Measurements from ENCODE around the gene FOXC2.
A peak's percentile ranks its signal among the peaks of the same experiment; 100 is the strongest.

The FOXC2 gene

DNA sequence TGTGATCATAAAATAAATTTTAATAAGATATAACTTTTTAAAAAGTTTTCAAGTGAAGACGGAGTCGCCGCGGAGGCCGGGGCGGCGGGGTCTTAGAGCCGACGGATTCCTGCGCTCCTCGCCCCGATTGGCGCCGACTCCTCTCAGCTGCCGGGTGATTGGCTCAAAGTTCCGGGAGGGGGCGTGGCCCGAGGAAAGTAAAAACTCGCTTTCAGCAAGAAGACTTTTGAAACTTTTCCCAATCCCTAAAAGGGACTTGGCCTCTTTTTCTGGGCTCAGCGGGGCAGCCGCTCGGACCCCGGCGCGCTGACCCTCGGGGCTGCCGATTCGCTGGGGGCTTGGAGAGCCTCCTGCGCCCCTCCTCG, at the start of gene FOXC2:
FOXC2 (plus strand) TSS at position 229 of the 365 bp plus-strand sequence. CDS start 507 bp downstream, outside the sequence.
- H3K27ac ChIP-seq (ENCODE audit: low read depth, low read length), result no peak within 1 kb of the TSS

GRCh38 chr16:86517033-86517432, 49.6 kb upstream of the FOXC2 start:
- H3K4me3 ChIP-seq (ENCODE audit: low read depth in 1 of 2, low read length in 2 of 2), result peak overlapping the region; percentile 69 to 93
- peaks cover 0 to 4% of the 10 kb centered on the region in 2 donors for H3K27me3 ChIP-seq (ENCODE audit: control insufficient read depth in 1 of 2, insufficient read depth in 2 of 2, low read length in 2 of 2)
- peak overlapping the region; percentile 97 for H3K27ac ChIP-seq (ENCODE audit: low read depth, low read length)

More for the DNA sequence above, at the start of gene FOXC2:
- H3K4me1 ChIP-seq (ENCODE audit: insufficient read depth, low read length), result peaks cover 10% of the 10 kb centered on the region
- no peak within 1 kb of the TSS for H3K9ac ChIP-seq (ENCODE audit: low read length)
- peaks cover 60 to 68% of the 10 kb centered on the region in 2 donors for H3K27me3 ChIP-seq (ENCODE audit: control insufficient read depth in 1 of 2, insufficient read depth in 2 of 2, low read length in 2 of 2)
- no peaks in the 10 kb centered on the region for H3K36me3 ChIP-seq (ENCODE audit: insufficient read depth, low read length)
- no peak within 1 kb of the TSS for H3K4me3 ChIP-seq (ENCODE audit: low read depth in 1 of 2, low read length in 2 of 2)
- H3K9me3 ChIP-seq (ENCODE audit: low read length), result no peaks in the 10 kb centered on the region

DNA sequence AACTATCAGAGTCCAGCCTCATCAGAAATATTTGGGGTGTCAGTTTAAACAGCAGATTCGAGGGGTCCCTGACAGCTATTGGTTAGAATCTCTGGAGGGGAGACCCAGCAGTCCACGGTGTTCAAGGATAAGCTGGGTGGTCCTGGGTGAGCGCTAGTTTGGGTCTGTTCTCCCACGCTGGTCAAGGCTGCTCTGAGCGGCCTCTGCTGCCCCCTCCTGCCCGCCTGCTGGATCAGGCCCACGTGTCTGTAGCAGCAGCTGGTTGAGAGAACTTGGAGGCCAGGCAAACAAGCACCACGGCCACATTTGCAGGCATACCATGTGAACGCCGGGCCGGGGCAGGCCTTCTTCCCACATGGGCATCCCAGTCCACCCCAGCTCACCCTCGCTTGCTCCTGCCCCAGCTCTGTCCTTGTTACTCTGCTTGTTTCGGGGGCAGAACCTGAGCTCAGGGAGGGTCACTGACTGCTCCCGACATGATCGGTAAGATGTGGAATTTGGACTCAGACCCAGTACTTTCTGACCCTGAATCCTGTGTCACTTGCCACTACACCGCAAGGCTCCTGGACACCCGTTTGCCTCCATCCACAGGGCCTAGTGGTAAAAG, 48.9 kb upstream of the FOXC2 start:
- Histone ChIP-seq H3K4me1 (ENCODE audit: insufficient read depth, low read length) (peaks cover 34% of the 10 kb centered on the region), H3K27me3 (ENCODE audit: control insufficient read depth in 1 of 2, insufficient read depth in 2 of 2, low read length in 2 of 2) (peaks cover 0 to 4% of the 10 kb centered on the region in 2 donors), H3K36me3 (ENCODE audit: insufficient read depth, low read length) (peaks cover 14% of the 10 kb centered on the region), H3K4me3 (ENCODE audit: low read depth in 1 of 2, low read length in 2 of 2) (peak overlapping the region; percentile 69 to 93), H3K27ac (ENCODE audit: low read depth, low read length) (peak overlapping the region; percentile 97), H3K9me3 (ENCODE audit: low read length) (no peaks in the 10 kb centered on the region), H3K9ac (ENCODE audit: low read length) (peak overlapping the region; percentile 85)

More at GRCh38 chr16:86517033-86517432, 49.6 kb upstream of the FOXC2 start:
- Histone ChIP-seq H3K9me3 (ENCODE audit: low read length) (no peaks in the 10 kb centered on the region), H3K4me1 (ENCODE audit: insufficient read depth, low read length) (peaks cover 34% of the 10 kb centered on the region), H3K9ac (ENCODE audit: low read length) (peak overlapping the region; percentile 85), H3K36me3 (ENCODE audit: insufficient read depth, low read length) (peaks cover 17% of the 10 kb centered on the region)

- Histone ChIP-seq H3K4me1 (ENCODE audit: insufficient read depth, low read length) (peaks cover 34% of the 10 kb centered on the region), H3K9ac (ENCODE audit: low read length) (peak overlapping the region; percentile 13), H3K36me3 (ENCODE audit: insufficient read depth, low read length) (peaks cover 4% of the 10 kb centered on the region), H3K27me3 (ENCODE audit: control insufficient read depth in 1 of 2, insufficient read depth in 2 of 2, low read length in 2 of 2) (peaks cover 0 to 4% of the 10 kb centered on the region in 2 donors), H3K9me3 (ENCODE audit: low read length) (no peaks in the 10 kb centered on the region), H3K4me3 (ENCODE audit: low read depth in 1 of 2, low read length in 2 of 2) (peak overlapping the region in 1 of 2 donors; percentile 45), H3K27ac (ENCODE audit: low read depth, low read length) (no peak overlapping the region)
Measured at GRCh38 chr16:86519007-86519648, 47.5 kb upstream of the FOXC2 start.

GRCh38 chr16:86519649-86520316, 46.8 kb upstream of the FOXC2 start:
- H3K27ac ChIP-seq (ENCODE audit: low read depth, low read length), result peak overlapping the region; percentile 54
- H3K36me3 ChIP-seq (ENCODE audit: insufficient read depth, low read length), result peaks cover 4% of the 10 kb centered on the region
- H3K4me1 ChIP-seq (ENCODE audit: insufficient read depth, low read length), result peaks cover 34% of the 10 kb centered on the region
- peaks cover 0 to 4% of the 10 kb centered on the region in 2 donors for H3K27me3 ChIP-seq (ENCODE audit: control insufficient read depth in 1 of 2, insufficient read depth in 2 of 2, low read length in 2 of 2)
- H3K4me3 ChIP-seq (ENCODE audit: low read depth in 1 of 2, low read length in 2 of 2), result peak overlapping the region in 1 of 2 donors; percentile 45
- peak overlapping the region; percentile 13 for H3K9ac ChIP-seq (ENCODE audit: low read length)
- H3K9me3 ChIP-seq (ENCODE audit: low read length), result no peaks in the 10 kb centered on the region

DNA sequence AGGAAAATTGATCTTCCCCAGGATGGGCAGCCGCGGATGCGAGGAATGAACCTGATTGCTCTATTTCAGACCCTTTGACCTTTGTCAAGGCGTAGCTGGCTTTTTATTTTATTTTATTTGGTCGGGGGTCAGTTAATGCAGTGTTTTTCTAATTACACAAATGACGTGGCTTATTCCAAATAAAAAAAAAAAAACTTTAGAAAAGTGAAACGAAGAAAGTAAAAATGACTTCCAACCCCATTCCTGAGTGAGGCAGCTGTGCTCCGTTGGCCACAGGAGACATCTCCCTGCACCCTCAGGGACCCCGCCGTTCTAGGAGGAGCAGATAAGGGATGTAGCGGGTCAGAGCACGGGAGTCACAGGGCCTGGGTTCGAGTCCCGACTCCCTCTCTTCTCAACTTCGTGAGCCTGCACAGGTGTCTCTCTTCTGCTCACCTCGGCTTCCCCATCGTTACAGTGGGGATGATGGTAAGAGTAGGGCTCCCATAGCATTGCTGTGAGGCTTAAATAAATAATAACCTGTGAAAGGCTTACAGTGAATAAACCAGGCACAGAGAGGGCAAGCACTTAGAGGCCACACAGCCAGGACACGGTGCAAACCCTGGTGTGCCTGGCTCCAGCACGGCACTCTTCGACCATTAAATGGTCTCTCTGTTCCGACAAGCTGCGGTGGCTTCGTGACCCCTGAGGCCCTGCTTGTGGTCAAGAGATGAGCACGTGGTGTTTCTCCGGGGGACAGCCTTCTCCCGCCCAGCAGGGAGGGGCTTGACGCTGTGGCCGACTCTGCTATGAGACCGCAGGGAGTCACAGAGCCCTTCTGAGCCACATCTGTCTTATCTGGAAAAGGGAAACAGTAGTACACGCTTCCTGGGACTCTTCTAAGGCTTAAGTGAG, 46.1 kb upstream of the FOXC2 start:
- Histone ChIP-seq H3K9me3 (ENCODE audit: low read length) (no peaks in the 10 kb centered on the region), H3K4me3 (ENCODE audit: low read depth in 1 of 2, low read length in 2 of 2) (peak overlapping the region in 1 of 2 donors; percentile 45), H3K9ac (ENCODE audit: low read length) (no peak overlapping the region), H3K36me3 (ENCODE audit: insufficient read depth, low read length) (no peaks in the 10 kb centered on the region), H3K4me1 (ENCODE audit: insufficient read depth, low read length) (peaks cover 34% of the 10 kb centered on the region), H3K27me3 (ENCODE audit: control insufficient read depth in 1 of 2, insufficient read depth in 2 of 2, low read length in 2 of 2) (peaks cover 0 to 4% of the 10 kb centered on the region in 2 donors), H3K27ac (ENCODE audit: low read depth, low read length) (no peak overlapping the region)

- H3K9me3 ChIP-seq (ENCODE audit: low read length), result no peaks in the 10 kb centered on the region
- H3K4me1 ChIP-seq (ENCODE audit: insufficient read depth, low read length), result peaks cover 34% of the 10 kb centered on the region
- no peak overlapping the region for H3K27ac ChIP-seq (ENCODE audit: low read depth, low read length)
- H3K27me3 ChIP-seq (ENCODE audit: control insufficient read depth in 1 of 2, insufficient read depth in 2 of 2, low read length in 2 of 2), result peaks cover 0 to 4% of the 10 kb centered on the region in 2 donors
- H3K9ac ChIP-seq (ENCODE audit: low read length), result no peak overlapping the region
- no peak overlapping the region for H3K4me3 ChIP-seq (ENCODE audit: low read depth in 1 of 2, low read length in 2 of 2)
- no peaks in the 10 kb centered on the region for H3K36me3 ChIP-seq (ENCODE audit: insufficient read depth, low read length)
Measured at GRCh38 chr16:86521236-86522197, 45.1 kb upstream of the FOXC2 start.

DNA sequence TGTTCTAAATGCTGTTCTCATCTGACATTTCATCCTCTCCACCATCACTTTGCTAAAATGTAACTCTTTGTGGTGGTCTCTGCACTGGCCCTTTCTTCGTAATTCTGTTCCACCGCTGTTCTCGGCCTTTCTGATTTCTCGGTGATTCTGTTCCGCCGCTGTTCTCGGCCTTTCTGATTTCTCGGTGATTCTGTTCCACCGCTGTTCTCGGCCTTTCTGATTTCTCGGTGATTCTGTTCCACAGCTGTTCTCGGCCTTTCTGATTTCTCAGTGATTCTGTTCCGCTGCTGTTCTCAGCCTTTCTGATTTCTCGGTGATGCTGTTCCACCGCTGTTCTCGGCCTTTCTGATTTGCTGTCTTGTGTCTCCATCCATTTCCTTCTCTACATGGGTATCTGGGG, 44.0 kb upstream of the FOXC2 start:
- Histone ChIP-seq H3K9me3 (ENCODE audit: low read length) (no peaks in the 10 kb centered on the region), H3K27ac (ENCODE audit: low read depth, low read length) (no peak overlapping the region), H3K27me3 (ENCODE audit: control insufficient read depth in 1 of 2, insufficient read depth in 2 of 2, low read length in 2 of 2) (no peaks in the 10 kb centered on the region), H3K36me3 (ENCODE audit: insufficient read depth, low read length) (no peaks in the 10 kb centered on the region), H3K4me3 (ENCODE audit: low read depth in 1 of 2, low read length in 2 of 2) (no peak overlapping the region), H3K4me1 (ENCODE audit: insufficient read depth, low read length) (peaks cover 25% of the 10 kb centered on the region), H3K9ac (ENCODE audit: low read length) (no peak overlapping the region)

GRCh38 chr16:86523166-86523740, 43.4 kb upstream of the FOXC2 start:
- Histone ChIP-seq H3K36me3 (ENCODE audit: insufficient read depth, low read length) (no peaks in the 10 kb centered on the region), H3K27me3 (ENCODE audit: control insufficient read depth in 1 of 2, insufficient read depth in 2 of 2, low read length in 2 of 2) (no peaks in the 10 kb centered on the region), H3K9me3 (ENCODE audit: low read length) (no peaks in the 10 kb centered on the region), H3K9ac (ENCODE audit: low read length) (no peak overlapping the region), H3K27ac (ENCODE audit: low read depth, low read length) (no peak overlapping the region), H3K4me3 (ENCODE audit: low read depth in 1 of 2, low read length in 2 of 2) (no peak overlapping the region), H3K4me1 (ENCODE audit: insufficient read depth, low read length) (peaks cover 19% of the 10 kb centered on the region)

GRCh38 chr16:86524029-86524428, 42.6 kb upstream of the FOXC2 start:
- no peak overlapping the region for H3K4me3 ChIP-seq (ENCODE audit: low read depth in 1 of 2, low read length in 2 of 2)
- no peaks in the 10 kb centered on the region for H3K9me3 ChIP-seq (ENCODE audit: low read length)
- no peaks in the 10 kb centered on the region for H3K36me3 ChIP-seq (ENCODE audit: insufficient read depth, low read length)
- no peak overlapping the region for H3K9ac ChIP-seq (ENCODE audit: low read length)
- no peak overlapping the region for H3K27ac ChIP-seq (ENCODE audit: low read depth, low read length)
- peaks cover 14% of the 10 kb centered on the region for H3K4me1 ChIP-seq (ENCODE audit: insufficient read depth, low read length)
- H3K27me3 ChIP-seq (ENCODE audit: control insufficient read depth in 1 of 2, insufficient read depth in 2 of 2, low read length in 2 of 2), result no peaks in the 10 kb centered on the region
